Activated CD4-positive, CD25-positive, alpha-beta regulatory T cell treated with anti-CD3 and anti-CD28 coated beads, Interleukin-2, amount 50 U/mL, for 24 hours (primary cell): ENCODE results near the gene VPS18.

Experiments used
- ATAC-seq, 2 donors: fragments of 150-1000 bp; cut with Tn5 transposase; one replicate each; pipeline ENCODE4 v1.10.0; 2021; ENCODE audit warnings: mild to moderate bottlenecking in 1 of 2, moderate library complexity in 1 of 2

The VPS18 gene

DNA sequence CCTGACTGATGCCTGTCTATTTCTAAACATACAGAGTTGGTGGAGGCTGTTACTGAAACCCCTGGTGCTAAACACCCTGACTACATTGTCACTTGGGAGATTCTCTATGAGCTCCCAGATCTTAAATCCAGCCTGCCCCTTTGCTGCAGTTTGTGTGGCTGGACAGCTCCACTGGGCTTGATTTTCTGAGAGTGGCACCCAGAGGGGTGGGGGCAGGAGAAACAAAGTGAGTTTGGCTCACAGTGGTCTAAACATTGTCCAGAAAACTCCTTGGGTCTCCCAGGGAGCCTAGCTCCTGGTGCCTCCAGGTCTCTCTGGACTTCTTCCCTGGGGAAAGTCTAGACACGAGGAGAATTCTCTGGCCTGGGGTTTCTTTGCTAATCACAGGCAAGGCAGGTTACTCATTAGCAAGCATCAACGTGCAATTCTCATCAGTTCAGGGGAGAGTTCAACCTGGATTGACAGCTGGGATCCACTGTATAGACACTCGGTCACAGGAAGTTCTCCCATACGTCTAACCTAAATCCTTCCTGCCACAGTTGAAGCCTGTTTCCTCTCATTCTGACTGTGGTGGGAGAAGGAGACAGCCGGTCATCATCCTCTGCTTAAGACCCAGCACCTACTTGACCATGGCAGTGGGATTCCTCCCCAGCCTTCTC, 27.8 kb downstream of the VPS18 start:
- ATAC-seq = no peak

DNA sequence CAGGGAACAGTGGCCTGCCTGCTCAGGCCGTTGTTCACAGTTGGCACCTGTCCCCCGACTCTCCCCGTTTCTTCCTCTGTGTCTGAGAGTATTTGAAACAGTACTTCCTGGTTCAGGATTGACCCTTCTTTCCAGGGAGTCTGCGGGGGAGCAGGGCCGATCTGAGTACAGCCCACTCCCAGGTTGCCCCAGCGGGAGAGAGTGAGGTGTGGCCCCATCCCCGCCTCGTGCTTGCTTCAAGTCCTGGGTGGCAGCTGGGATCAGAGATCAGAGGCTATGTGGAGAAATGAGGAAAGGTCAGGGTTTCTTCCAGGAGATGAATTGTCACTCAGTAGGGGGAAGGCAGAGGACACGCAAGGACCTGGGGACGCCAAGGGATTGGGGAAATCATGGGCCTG, 28.4 kb downstream of the VPS18 start:
- no peak for ATAC-seq

DNA sequence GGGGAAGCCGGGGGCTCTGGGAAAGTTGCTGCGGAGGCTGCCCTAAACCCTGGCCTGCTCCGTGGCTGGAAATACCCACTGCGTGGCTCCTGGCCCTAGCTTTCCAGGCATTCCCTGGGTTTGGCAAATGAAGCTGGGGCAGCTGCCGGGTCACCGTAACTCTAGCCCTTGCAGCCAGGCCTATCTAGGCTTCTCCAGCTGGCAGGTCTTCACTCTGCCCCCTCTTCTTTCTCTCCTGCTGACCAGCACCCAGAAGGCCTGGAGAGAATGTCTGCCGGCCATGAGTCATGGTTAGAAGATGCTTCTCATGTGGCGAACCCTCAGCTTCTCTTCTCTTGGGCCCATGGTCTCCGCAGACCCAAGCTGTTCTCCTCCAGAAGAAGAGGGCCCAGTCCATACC, 29.3 kb downstream of the VPS18 start:
- ATAC-seq = no peak

DNA sequence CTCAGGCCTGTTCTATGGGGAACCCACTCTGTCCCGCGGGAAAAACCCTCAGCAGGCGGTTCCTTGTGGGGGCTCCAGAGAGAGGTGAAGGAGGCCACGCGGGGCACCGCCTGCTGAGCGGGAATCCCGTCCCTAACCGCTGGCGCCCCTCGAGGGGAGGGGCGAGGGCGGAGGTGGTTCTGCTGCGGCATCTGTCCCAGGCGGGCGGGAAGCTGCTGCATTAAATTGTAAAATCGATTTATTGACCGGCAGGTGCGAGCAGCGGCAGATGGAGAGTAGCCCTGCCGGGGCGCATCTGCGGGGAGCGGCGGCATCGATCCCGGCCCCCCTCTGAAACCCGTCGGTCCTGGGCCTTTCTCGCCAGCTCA, 31.2 kb downstream of the VPS18 start:
- ATAC-seq = no peak

DNA sequence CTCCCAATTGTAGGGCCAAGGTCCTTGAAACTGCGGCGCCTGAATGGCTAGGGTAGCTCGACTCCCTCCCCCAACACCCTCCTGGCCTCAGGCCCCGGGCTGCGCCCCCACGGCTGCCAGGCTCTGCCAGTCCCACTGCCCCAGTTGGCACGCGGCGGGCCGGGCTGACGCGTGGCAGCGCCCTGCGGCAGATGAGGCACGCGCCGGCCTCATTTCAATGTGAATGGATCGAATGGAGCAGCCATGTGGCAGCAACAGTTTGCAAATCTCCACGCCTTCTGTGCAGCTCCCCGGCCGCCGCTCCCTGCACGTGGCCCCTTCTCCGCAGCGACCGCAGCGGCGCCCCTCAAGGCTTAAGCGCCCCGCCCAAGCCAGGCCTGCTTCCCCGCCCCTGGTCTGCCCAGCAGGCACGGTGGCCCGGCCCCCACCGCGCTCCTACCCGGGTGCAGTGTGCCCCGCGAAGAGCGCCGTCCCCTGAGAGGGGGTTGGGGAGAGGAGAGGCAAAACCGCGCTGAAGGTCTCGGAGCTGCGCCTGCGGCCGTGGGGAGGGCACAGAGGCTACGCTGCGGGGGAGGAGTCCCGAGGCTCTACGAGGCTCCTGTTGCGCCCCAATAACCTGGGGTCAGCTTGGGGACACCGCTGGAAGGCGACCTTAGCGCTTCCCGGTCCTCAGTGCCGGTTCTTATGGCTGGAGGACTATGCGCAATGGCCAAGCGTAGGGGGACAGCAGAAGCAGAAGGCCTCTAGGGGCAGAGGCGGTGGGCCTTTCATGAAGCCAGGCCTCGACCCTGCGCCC, 31.8 kb downstream of the VPS18 start:
- peak in 1 of 2 donors; percentile 11 for ATAC-seq

DNA sequence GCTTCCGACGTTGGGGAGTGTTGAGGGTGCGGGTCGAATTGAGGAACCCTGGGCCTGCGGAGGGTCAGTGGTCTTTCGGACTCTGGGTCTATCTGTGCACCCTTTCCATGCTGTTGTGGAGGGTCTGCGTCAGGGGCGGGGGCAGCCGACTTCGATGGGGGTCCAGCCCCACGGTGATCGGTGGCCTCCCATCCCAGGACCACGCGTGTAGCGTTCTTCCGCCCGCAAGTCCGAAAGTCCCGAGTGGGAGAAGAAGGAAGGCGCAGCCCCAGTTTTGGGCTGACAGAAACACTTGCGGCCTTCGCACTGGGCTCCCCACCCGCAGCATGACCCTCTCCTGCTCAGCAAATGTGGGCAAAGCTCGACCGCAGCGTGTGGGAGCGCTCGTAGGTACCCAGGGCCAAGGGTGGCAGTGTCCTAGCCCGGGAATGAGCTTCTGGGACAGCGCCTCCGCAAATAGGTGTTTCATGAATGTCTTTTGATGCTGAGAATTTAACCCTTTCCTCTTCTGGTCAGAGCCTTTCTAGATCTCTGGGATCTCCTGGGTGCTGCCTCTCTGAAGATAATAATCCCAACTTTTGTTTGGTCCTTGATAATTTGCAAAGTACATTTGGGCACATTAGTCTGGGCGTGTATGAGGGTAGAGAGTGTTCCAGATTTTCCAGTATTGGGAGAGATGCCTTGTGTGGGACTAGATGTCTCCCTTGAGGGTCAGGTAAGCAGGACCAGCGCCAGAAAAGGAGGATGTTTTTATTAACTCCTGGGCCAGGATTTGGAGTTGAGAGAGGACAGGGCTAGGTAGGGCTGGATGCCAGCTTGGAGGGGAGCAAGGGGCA, 32.6 kb downstream of the VPS18 start:
- ATAC-seq = no peak

DNA sequence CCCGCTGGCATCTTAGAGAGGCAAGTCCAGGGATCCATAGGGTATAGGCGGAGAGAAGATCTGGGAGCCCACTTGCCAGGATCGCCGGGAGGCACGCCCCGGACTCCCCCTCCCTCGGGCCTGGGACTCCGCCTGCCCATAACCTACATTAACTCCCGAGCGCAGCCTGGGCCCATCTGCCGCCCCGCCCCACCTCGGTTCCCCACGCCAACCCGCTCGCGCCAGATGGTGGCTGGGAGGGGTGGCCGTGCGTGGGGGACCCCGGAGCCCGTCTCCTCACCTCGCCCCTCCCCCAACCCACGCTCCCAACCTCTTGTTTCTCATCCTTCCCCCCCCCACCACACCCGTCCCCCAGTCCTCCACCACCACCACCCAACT, 33.2 kb downstream of the VPS18 start:
- ATAC-seq = no peak

DNA sequence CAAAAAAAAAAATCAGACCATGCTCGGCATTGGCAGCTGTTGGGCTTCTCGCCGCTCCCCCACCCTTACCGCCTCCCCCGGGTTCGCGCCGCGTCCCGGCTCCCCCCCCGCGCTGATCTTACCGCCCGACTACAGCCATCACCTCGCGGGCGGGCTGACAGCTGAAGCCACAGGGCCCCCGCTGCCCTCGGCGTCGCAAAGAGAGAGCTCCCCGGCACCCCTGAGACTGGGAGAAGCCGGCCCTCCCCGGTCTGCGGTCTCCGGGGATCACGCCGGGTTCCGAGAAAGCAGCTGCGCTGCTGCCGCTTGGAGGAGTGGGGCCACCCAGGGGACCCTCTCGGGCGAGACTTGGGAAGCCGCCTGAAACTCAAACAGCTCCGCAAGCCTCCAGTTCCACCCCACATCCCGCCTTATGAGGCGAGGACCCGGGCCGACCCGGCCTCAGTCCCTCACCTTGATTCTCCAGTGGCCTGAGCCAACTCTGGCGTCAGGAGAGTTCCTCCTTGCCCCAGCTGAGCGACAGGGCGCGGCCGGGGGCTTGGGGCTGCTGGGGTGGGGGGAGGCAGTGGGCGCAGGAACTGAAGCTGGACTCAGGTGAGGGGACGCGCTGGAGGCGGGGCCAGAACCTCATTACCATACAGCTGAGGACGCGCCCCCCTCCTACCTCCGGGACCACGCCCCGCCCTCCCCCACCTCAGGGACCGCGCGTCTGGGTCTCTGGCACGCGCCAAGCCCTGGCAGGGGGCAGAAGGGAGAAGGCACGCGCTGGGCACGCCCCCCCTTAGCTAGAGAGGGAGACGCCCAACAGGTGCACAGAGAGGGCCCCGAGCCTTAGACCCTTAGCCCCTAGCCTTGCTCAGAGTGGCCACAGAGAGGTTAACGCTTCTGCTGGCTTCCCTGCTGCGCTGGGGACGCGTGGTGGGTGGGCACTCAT, 33.9 kb downstream of the VPS18 start:
- peak in 1 of 2 donors; percentile 7 for ATAC-seq

DNA sequence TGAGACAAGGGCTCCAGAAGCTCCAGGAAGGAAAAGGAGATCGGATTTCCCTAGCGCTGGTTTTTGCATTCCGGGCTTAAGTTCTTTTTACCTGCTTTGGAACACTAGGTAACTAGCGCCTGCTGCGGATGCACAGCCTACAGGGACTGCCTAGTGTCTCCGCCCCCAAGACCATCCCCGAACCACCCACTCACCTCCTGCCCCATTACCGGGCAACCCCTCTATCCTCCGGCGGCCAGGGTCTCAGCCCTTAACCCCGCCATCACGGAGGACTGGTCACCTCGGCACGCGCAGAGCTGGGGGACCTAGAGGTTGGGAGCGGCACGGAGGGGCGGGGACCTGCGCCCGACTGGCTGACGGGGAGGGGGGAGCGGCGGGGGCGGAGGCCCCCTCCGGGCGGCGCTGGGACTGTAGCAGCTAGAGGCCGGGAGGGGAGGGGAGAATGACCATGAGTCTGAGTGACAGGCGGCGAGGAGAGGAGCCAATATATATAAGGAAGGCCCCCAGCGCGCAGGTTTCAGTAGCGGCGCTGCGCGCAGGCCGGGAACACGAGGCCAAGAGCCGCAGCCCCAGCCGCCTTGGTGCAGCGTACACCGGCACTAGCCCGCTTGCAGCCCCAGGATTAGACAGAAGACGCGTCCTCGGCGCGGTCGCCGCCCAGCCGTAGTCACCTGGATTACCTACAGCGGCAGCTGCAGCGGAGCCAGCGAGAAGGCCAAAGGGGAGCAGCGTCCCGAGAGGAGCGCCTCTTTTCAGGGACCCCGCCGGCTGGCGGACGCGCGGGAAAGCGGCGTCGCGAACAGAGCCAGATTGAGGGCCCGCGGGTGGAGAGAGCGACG, 34.8 kb downstream of the VPS18 start, which contains the start of gene DLL4:
Gene DLL4, plus strand, starts transcription at position 520 of the 839 bp plus-strand sequence. CDS start 329 bp downstream, outside the sequence.
- ATAC-seq = peak; percentile 29 to 30

DNA sequence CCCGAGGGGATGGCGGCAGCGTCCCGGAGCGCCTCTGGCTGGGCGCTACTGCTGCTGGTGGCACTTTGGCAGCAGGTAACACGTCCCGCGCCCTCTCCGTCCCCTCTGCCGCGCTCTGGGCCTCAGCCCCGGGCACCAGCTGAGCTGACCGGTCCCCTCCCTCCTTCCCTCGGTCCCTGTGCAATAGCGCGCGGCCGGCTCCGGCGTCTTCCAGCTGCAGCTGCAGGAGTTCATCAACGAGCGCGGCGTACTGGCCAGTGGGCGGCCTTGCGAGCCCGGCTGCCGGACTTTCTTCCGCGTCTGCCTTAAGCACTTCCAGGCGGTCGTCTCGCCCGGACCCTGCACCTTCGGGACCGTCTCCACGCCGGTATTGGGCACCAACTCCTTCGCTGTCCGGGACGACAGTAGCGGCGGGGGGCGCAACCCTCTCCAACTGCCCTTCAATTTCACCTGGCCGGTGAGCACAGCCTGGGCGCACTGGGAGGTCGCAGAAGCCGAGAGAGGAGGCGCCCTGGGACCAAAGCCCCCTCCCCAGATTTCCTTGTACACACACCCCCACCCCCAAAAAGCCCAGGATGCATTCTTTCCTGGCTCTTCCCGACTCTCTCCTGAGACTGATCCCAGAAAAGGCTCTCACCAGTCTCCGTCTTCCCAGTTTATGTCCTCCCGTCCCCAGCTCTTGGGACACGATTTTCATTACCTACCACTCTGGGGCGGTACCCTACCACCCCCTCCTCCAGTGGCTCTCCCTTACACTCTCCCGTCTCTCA, 35.6 kb downstream of the VPS18 start:
- peak in 1 of 2 donors; percentile 7 for ATAC-seq

DNA sequence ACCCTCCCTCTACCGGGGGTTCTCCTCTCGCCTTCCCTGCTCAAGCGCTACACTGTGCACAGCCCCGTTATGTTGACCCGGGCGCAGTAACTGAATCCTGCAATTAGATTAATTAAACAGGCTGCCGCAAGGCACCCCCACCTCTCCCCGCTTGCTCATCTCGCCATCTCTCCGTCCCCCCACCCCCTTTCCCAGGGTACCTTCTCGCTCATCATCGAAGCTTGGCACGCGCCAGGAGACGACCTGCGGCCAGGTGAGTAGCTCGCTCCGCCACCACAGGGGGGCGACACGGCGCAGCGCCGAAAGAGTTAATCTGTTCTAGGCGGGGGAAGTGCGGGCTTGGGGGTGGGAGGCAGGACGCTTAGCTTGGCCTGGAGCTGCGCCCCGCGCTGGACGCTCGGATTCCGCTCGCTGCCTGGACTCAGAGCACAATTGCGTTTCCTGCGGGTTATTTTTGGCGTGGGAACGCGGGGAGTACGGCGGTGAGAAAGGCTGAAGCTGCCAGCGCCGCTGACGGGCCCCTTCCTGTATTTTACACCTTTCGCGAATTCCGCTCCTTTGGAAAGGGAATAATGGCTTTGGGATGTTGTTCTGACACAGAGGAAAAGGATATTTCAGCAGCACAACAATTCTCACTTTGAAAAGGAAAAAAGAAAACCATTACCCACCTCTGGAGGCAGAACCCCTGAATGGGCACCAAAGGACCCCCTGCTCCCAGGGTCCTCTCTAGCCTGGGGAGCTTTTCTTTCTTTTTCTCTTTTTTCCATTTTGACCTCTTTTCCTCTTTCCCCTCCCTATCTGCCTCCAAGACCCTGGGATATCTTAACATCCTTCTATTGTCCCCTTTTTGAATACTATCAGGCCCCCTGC, 36.4 kb downstream of the VPS18 start:
- peak; percentile 11 to 19 for ATAC-seq

DNA sequence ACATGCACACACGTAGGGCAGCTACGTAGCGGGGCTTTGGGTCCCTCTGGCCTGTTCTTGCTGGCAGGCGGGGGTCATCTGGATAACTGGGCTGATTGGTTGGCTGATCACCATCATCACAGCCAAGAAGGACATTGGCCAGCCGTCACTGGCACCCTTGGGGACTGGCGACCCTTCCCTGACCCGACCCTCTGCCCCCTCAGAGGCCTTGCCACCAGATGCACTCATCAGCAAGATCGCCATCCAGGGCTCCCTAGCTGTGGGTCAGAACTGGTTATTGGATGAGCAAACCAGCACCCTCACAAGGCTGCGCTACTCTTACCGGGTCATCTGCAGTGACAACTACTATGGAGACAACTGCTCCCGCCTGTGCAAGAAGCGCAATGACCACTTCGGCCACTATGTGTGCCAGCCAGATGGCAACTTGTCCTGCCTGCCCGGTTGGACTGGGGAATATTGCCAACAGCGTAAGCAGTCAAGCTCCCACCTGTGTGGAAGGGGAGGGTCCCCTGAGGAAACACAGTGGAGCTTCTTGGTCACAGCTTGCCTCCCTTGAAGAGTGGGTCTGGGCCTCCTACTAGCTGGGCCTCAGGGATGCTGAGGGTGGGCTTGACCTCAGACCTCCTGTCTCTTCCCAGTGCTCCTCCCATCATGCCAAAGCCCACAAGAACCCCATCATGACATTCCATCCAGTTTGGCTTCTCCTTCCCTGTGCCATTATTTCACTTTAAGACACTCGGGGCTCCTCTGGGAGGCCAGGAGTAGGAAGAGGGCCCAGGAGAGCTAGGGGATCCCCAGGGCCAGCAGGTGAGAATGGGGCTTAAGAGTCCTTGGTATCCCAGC, 37.3 kb downstream of the VPS18 start:
- no peak for ATAC-seq

DNA sequence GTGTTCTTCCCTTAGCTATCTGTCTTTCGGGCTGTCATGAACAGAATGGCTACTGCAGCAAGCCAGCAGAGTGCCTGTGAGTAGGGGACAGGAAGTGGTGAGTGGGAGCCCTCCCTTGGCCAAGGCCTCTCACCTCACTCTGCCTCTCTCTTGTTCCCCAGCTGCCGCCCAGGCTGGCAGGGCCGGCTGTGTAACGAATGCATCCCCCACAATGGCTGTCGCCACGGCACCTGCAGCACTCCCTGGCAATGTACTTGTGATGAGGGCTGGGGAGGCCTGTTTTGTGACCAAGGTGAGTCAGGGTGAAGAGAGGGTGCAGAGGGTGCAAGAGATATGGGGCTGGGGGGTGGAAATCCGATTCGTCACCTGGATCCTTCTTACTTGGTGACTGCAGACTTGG, 37.9 kb downstream of the VPS18 start:
- no peak for ATAC-seq

DNA sequence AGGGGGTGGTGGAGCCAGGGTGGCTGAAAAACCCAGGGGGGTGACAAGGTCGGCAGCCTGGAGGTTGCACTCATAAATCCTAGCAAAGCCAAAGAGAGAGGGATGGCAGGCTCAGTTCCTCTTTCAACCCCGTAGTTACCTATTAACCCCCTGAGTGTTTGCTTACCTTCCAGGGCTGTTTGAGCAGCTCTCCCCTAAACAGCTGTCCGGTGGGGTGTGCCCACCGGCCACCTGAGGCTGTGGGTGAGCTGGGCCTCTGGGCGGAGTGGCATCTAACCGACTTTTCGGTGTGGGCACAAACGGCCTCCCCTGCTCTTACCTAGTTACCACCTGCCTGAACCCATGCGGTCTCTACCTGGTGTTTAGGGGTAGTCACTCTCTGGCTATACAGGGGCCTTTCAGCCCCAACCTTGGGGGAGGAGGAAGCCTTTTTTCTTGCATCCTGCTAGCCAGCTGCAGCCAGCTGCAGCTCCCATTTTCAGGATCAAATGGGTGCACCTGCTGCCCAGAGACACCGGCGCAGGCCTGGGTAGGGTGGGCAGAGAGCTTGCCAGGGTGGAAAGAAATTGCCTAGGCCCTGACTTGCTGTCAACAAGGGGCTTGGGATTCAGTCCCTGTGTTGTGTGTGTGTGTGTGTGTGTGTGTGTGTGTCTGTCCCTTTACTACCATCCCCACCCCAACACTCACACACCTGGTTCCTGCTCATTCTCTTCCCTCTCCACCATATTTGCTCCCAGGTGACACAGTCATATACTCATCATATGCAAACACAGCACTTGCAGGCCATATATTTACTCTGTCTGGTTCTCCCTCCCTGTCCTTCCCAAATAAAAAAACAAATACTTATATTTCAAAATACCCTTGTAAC, 38.6 kb downstream of the VPS18 start:
- ATAC-seq = no peak

DNA sequence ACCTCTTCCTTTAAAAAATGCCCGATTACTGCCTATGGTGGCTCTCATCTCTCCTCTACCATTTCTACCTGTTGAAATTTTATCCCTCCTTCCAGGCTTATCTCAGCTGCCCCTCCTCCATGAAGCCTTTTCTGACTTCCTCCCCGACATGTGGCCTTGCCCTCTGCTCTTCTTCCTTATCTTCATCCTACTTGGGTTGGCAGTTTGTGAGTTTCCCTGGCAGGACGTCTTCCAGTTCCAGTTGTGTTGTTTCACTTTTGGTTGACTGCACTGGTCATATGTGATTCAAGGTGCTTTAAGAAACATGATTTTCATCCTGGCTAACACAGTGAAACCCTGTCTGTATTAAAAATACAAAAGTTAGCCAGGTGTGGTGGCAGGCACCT, 39.3 kb downstream of the VPS18 start:
- no peak for ATAC-seq

DNA sequence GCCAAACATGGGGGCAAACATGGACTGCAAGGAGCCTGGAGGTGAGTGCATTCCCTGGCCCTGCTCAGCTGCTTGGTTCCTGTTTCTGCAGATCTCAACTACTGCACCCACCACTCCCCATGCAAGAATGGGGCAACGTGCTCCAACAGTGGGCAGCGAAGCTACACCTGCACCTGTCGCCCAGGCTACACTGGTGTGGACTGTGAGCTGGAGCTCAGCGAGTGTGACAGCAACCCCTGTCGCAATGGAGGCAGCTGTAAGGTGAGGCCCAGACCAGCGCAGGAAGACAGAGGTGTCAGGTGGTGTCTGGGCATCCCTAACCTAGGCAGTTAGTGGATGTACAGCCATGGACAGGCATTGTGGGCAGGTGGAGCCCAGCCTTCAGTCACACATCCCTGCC, 40.2 kb downstream of the VPS18 start:
- no peak for ATAC-seq

DNA sequence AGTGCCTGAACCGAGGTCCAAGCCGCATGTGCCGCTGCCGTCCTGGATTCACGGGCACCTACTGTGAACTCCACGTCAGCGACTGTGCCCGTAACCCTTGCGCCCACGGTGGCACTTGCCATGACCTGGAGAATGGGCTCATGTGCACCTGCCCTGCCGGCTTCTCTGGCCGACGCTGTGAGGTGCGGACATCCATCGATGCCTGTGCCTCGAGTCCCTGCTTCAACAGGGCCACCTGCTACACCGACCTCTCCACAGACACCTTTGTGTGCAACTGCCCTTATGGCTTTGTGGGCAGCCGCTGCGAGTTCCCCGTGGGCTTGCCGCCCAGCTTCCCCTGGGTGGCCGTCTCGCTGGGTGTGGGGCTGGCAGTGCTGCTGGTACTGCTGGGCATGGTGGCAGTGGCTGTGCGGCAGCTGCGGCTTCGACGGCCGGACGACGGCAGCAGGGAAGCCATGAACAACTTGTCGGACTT, 42.0 kb downstream of the VPS18 start:
- no peak for ATAC-seq
